Neural crest cell (in vitro differentiated cells): ENCODE measurements around the gene NUAK1. TPM values are rescaled to one million over a fixed set of nuclear protein-coding genes. Genes with fewer than 3 reads are reported as not detected.

ENCODE experiments used
- DNase-seq: peaks from one replicate; pipeline ENCODE4 v3.0.0; 2021; ENCODE audit warnings: low read depth, mixed read lengths, low spot score
- H3K27ac Mint-ChIP-seq: one replicate; pipeline ENCODE4 v1.8.0; 2021; ENCODE audit warnings: mild to moderate bottlenecking, mixed read lengths; ENCODE audit not compliant: unreplicated experiment
- H3K27me3 Mint-ChIP-seq: 2 replicates; pipeline ENCODE4 v1.8.0; 2021; ENCODE audit warnings: low read depth, mild to moderate bottlenecking, mixed read lengths
- H3K36me3 Mint-ChIP-seq: 2 replicates; pipeline ENCODE4 v1.8.0; 2021; ENCODE audit warnings: low read depth, mild to moderate bottlenecking, mixed read lengths
- H3K4me1 Mint-ChIP-seq: 2 replicates; pipeline ENCODE4 v1.8.0; 2021; ENCODE audit warnings: mixed read lengths
- H3K4me3 Mint-ChIP-seq: one replicate; pipeline ENCODE4 v1.8.0; 2021; ENCODE audit warnings: mild to moderate bottlenecking, mixed read lengths
- H3K9me3 Mint-ChIP-seq: 2 replicates; pipeline ENCODE4 v1.8.0; 2021; ENCODE audit warnings: mixed read lengths
- total RNA-seq: library from RNA; stranded (reverse); gene quantifications from 2 replicates; pipeline ENCODE4 v1.2.1, GENCODE V29; 2021
- TF ChIP-seq, protein P1 (sequence below): fragments of 200-600 bp; sonication (generic); conservative IDR thresholded peaks from 2 replicates; pipeline ENCODE4 v1.5.0; 2021; ENCODE audit warnings: antibody characterized with exemption, mild to moderate bottlenecking

The NUAK1 gene
- total RNA-seq, 1 donor from 2014 or later, result 35.6 TPM

DNA sequence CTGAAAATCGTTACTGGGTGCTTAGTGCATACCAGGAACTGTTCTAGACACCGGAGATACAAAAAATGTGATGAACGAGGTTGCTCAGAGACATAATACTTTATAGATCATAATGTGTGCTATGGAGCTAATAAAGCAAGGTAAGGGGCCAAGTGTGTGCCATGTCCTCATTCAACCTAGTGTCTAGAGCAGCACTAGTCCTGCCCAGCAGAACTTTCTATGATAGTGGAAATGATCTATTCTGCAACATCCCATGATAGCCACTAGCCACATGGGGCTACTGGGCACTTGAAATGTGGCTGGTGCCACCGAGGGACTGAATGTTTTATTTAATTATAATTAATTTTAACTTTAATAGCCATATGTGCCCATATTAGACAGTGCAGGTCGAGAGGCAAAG lies 15.6 kb downstream of the NUAK1 start:
- peaks cover 59% of the 10 kb centered on the region for H3K4me1 Mint-ChIP-seq
- H3K27ac Mint-ChIP-seq, result no peak overlapping the region

DNA sequence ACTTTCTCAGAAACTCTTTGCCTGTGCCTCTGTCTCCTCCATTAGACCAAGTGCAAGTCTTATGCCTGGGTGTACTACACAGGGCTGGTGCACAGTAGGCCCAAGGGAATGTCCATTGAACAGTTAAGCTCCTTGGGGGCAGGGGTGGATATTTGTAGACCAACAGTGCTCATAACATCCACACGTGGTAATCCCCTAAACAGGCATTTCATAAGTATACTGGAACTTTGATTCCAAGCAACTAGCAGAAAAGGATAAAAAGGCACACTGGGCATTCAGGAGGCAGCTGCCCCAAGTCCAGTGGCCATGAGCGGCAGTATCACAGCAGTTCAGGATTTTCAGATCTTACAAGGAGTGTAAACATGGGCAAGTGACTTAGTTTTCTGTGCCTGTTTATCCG lies 16.8 kb downstream of the NUAK1 start:
- Mint-ChIP-seq H3K27ac (no peak overlapping the region), H3K36me3 (no peaks in the 10 kb centered on the region), H3K9me3 (no peaks in the 10 kb centered on the region), H3K4me1 (peaks cover 59% of the 10 kb centered on the region), H3K4me3 (no peak overlapping the region), H3K27me3 (no peaks in the 10 kb centered on the region)
- TF ChIP-seq, protein P1, sequence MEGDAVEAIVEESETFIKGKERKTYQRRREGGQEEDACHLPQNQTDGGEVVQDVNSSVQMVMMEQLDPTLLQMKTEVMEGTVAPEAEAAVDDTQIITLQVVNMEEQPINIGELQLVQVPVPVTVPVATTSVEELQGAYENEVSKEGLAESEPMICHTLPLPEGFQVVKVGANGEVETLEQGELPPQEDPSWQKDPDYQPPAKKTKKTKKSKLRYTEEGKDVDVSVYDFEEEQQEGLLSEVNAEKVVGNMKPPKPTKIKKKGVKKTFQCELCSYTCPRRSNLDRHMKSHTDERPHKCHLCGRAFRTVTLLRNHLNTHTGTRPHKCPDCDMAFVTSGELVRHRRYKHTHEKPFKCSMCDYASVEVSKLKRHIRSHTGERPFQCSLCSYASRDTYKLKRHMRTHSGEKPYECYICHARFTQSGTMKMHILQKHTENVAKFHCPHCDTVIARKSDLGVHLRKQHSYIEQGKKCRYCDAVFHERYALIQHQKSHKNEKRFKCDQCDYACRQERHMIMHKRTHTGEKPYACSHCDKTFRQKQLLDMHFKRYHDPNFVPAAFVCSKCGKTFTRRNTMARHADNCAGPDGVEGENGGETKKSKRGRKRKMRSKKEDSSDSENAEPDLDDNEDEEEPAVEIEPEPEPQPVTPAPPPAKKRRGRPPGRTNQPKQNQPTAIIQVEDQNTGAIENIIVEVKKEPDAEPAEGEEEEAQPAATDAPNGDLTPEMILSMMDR, result no peak
- no peak for DNase-seq

More for the DNA sequence above, 15.6 kb downstream of the NUAK1 start:
- TF ChIP-seq, protein P1, result no peak
- H3K36me3 Mint-ChIP-seq, result no peaks in the 10 kb centered on the region
- H3K4me3 Mint-ChIP-seq, result no peak overlapping the region
- no peaks in the 10 kb centered on the region for H3K27me3 Mint-ChIP-seq
- H3K9me3 Mint-ChIP-seq, result no peaks in the 10 kb centered on the region
- DNase-seq, result no peak

DNA sequence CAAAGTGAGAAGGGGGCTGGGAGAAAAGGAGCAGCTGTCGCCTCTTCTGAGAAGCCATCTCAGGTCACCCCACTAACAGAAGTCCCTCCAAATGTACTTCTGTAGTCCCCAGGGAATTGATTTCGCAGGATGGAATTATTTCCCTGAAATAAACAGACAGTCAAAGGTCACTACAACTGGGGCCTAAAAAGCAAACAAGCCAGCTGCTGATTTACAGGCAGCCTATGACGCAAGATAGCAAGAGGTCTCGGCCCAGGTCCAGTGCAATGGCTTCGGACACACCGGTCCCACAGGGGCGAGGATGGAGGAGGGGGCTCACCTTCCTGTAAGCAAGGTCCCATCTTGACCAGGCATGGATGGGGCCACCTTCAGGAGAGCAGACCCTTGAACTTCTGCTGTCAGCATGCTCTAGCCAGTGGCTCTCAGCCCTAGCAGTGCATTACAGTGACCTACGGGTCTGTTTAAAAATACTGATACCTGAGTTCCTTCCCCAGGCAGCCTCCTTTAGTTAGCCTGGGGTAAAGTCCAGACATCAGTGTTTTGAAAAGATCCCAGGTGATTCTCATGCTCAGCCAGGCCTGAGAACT lies 18.1 kb downstream of the NUAK1 start:
- no peak for DNase-seq
- TF ChIP-seq, protein P1, result no peak
- H3K4me3 Mint-ChIP-seq, result no peak overlapping the region
- no peaks in the 10 kb centered on the region for H3K9me3 Mint-ChIP-seq
- H3K36me3 Mint-ChIP-seq, result no peaks in the 10 kb centered on the region
- H3K27me3 Mint-ChIP-seq, result no peaks in the 10 kb centered on the region
- no peak overlapping the region for H3K27ac Mint-ChIP-seq
- H3K4me1 Mint-ChIP-seq, result peaks cover 64% of the 10 kb centered on the region

DNA sequence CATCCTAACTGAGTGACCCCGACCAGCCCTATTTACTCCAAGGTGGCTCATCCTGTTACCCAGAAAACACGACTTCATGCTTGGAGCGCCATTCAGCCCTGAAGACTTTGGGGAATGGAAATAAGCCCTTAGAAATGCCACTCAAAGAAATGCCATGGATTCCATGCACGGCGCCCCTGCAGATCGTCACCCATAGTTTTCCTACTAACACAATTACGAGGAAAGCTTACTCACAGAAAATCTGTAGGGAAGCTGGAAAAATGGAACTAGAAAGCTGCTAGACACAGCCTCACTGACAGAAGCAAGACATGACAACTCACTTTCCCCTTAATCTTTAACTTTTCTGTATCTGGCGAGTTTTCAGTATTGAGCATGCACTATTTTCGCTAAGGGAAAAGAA lies 19.5 kb downstream of the NUAK1 start:
- no peak for DNase-seq
- H3K4me3 Mint-ChIP-seq, result peak overlapping the region; percentile 1
- TF ChIP-seq, protein P1, result no peak
- peaks cover 73% of the 10 kb centered on the region for H3K4me1 Mint-ChIP-seq
- H3K27ac Mint-ChIP-seq, result no peak overlapping the region
- H3K9me3 Mint-ChIP-seq, result no peaks in the 10 kb centered on the region
- no peaks in the 10 kb centered on the region for H3K36me3 Mint-ChIP-seq
- peaks cover 1% of the 10 kb centered on the region for H3K27me3 Mint-ChIP-seq

DNA sequence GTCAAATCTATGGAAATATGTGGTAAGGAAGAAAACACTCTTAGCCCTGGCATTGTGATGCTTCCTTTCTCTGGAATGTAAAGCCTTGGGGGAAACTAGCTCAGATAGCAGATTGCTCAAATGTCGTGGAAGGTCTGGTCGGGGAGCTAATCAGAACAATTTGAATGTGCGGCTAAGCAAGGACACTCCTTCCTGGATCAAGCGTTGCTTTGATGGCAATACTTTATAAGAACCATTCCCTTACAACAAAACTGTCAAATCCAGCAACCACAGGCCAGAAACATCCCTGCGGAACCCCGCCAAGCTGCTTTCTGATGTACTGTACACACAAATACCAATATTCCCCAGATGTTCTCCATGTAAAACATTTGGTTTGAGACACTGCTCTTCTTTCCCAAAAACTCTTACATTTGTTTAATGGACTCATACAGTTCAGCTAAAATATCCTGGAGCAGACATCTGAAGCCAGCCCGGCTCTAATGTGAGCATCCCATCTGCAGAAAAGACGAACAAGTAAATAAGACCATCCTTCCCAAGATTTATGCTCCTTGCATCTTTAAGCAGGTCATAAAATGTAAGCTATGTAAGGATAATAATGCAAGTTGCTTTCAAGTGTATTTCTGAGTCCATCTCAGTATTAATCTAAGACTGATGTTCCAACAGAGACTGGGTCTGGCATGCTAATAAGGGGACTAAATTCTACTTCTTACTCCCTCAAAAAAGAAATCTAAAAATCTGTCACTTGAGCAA lies 20.2 kb downstream of the NUAK1 start:
- no peak for DNase-seq
- TF ChIP-seq, protein P1, result no peak
- H3K36me3 Mint-ChIP-seq, result no peaks in the 10 kb centered on the region
- H3K9me3 Mint-ChIP-seq, result no peaks in the 10 kb centered on the region
- peaks cover 3% of the 10 kb centered on the region for H3K27me3 Mint-ChIP-seq
- peaks cover 75% of the 10 kb centered on the region for H3K4me1 Mint-ChIP-seq
- H3K27ac Mint-ChIP-seq, result no peak overlapping the region
- peak overlapping the region; percentile 1 for H3K4me3 Mint-ChIP-seq
